H1 (cell line): ENCODE measurements around the gene ISG20L2. TPM values are rescaled to one million over a fixed set of nuclear protein-coding genes. Genes with fewer than 3 reads are reported as not detected.

Source experiments
- HDAC6 ChIP-seq: IDR thresholded peaks from one replicate; pipeline ENCODE4 v1.7.1; 2012; ENCODE audit warnings: low read depth, mild to moderate bottlenecking, inconsistent platforms, low read length, moderate library complexity
- KDM4A ChIP-seq: IDR thresholded peaks from one replicate; pipeline ENCODE4 v1.7.1; 2012; ENCODE audit warnings: low read depth, mild to moderate bottlenecking, moderate library complexity, low read length, inconsistent platforms; ENCODE audit not compliant: severe bottlenecking
- RFX5 ChIP-seq: IDR thresholded peaks from 2 replicates; pipeline ENCODE4 v1.6.1; 2011; ENCODE audit warnings: low read depth, low read length, improper control_type of control experiment, borderline replicate concordance
- polyA plus RNA-seq, 7 experiments: library from polyadenylated mRNA; depleted of rRNA in 3 of 7; stranded (reverse) in 5 of 7; unstranded in 2 of 7; fragments of >200 nt in 5 of 7; fragments of 200-250 nt in 2 of 7; gene quantifications; 1 replicate in 5 of 7; 2 replicates in 1 of 7; 4 replicates in 1 of 7; pipeline versions ENCODE4 v1.2.1 to v1.2.3, GENCODE V29; 2011 to 2013; ENCODE audit warnings: missing spikeins in 2 of 7, mixed read lengths in 2 of 7
- total RNA-seq: library from RNA; stranded (reverse); fragmentation: NEBNext Ultra II Directional; extraction: Animal tissue kit (Norgen Biotek cat#: 25700); gene quantifications from 2 replicates; pipeline ENCODE4 v1.2.1, GENCODE V29; 2021

Gene ISG20L2
- total and polyA plus RNA-seq, 2 of the 8 experiments (the other 6 are each of a cell fraction or from before 2014, with no cell fraction given): 47.5 to 53.0 TPM

DNA sequence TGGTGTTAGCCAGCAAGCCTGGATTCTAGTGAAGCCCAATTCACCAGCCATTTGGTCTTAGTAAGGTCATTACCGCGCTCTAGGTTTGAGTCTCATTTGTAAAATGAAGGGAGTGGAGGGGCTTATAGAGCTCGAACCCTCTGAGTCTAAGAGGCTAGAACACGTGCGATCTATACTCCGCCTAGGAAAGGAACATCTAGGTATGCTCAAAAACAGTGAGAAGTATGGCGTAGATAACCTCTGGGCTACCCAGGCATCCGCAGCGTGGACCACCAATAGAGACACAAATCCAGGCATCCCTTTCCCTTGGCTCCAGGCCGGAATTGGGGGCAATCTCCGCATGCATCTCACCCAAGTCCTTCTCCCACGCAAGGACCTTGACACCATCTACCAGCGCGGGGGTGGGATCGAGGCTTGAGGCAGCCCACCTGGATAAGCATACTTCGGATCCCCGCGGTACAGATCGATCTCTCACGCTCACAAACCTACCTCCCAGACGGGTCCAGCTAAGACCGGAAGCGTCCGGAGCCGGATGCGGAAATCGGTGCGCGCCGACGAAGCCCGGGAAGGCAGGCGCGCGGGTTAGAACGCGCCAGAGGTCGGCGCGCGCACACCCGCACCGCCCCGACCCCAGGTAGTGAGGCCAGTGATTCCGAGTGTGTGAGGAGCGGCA is 504 bp downstream of the ISG20L2 start, which contains the start of gene METTL25B (continued):
- TF ChIP-seq HDAC6 (no peak), KDM4A (peak; percentile 51), RFX5 (no peak)
